ENCODE results near the gene BTD.

BTD gene

DNA sequence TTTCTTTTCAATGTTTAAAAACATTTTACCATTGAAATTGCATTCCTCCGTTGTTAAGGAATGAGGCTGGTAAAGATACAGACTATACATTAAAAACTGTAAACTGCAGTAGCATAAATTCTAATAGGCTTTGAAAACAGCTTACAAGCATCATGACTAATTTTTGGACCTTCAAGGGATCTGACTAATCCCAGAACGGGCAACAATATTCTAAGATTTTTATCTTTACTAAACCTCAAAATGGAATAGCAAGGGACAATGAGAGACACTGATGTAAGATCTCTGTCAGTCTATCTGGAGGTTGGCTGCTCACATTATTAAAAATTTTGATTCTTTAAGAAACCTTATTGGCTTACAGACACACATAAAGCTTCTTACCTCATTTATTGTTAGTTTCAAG, 74.7 kb downstream of the BTD start:
- H3K4me3 ChIP-seq (replicated peaks; ENCODE audit: low read depth, low read length): no peak overlapping the region
- DNase-seq (ENCODE audit: low read depth): no peak
- TF ChIP-seq, protein P1, sequence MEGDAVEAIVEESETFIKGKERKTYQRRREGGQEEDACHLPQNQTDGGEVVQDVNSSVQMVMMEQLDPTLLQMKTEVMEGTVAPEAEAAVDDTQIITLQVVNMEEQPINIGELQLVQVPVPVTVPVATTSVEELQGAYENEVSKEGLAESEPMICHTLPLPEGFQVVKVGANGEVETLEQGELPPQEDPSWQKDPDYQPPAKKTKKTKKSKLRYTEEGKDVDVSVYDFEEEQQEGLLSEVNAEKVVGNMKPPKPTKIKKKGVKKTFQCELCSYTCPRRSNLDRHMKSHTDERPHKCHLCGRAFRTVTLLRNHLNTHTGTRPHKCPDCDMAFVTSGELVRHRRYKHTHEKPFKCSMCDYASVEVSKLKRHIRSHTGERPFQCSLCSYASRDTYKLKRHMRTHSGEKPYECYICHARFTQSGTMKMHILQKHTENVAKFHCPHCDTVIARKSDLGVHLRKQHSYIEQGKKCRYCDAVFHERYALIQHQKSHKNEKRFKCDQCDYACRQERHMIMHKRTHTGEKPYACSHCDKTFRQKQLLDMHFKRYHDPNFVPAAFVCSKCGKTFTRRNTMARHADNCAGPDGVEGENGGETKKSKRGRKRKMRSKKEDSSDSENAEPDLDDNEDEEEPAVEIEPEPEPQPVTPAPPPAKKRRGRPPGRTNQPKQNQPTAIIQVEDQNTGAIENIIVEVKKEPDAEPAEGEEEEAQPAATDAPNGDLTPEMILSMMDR (IDR thresholded peaks at IDR 0.05; ENCODE audit: low read length, missing control alignments): no peak

DNA sequence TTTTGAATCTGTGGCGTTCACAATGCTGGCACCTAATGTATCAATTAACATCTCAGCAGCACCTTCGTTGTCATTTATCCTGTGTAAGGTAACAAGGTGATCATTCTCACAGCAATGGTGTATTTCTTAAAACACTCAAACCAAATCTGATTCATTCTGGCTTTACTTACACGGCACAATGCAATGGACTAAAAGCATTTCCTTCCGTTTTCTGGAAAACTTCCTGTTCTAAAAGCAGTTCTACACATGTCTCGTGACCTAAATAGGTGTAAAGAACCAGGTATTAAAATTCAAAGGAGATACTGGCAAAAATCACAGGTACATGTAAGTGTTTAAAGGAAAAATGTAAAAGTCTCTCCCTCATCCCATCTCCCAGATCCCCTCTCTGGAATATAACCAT, 77.8 kb downstream of the BTD start:
- DNase-seq (ENCODE audit: low read depth): no peak
- H3K4me3 ChIP-seq (replicated peaks; ENCODE audit: low read depth, low read length): no peak overlapping the region
- TF ChIP-seq, protein P1 (IDR thresholded peaks at IDR 0.05; ENCODE audit: low read length, missing control alignments): no peak

DNA sequence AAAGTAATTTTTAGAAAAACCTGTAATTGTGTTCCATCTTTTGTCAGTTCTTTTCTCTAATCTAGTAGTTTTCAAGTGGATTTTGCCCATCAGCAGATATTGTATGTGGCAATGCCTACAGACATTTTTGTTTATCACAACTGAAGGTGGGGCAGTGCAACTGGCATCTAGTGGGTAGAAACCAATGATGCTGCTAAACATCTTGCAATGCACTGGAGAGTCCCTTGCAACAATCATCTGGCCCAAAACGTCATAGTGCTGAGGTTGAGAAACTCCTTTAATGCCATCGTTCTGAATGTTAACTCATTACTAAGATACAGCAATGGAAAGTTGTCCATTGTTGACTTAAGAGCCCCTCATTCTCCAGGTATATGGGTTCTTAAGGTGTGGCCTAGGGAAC, 80.1 kb downstream of the BTD start:
- TF ChIP-seq, protein P1 (IDR thresholded peaks at IDR 0.05; ENCODE audit: low read length, missing control alignments): no peak
- H3K4me3 ChIP-seq (replicated peaks; ENCODE audit: low read depth, low read length): no peak overlapping the region
- peak; percentile 10 for DNase-seq (ENCODE audit: low read depth)

DNA sequence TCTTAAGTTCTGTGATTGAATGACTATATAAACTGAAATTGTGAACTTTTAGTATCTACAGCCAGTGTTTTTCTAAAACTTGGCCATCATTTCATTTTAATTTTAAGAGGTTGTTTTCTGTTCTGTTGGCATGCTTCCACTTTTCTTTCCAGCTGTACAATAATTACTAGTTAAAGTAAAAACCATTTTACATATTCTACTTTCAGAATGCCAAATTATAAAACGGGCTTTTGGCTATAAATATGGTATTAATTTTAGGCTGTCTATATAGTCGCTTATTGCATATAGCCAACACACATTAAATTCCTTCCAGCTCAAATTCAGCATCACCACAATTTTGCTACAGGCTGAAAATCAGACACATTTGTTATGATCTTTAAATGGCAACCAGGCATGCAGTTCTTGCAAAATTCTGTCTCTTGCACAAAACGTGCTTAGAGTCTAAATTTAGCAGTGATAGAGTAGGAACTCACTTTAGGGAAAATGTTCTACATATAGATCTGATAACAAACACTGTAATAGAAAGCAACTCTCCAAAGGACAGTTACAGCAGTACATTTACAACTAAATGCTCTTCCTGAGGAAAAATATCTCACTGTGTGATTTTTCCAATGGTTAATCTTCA, 81.1 kb downstream of the BTD start:
- H3K4me3 ChIP-seq (replicated peaks; ENCODE audit: low read depth, low read length): no peak overlapping the region
- DNase-seq (ENCODE audit: low read depth): peak; percentile 77
- TF ChIP-seq, protein P1 (IDR thresholded peaks at IDR 0.05; ENCODE audit: low read length, missing control alignments): no peak

DNA sequence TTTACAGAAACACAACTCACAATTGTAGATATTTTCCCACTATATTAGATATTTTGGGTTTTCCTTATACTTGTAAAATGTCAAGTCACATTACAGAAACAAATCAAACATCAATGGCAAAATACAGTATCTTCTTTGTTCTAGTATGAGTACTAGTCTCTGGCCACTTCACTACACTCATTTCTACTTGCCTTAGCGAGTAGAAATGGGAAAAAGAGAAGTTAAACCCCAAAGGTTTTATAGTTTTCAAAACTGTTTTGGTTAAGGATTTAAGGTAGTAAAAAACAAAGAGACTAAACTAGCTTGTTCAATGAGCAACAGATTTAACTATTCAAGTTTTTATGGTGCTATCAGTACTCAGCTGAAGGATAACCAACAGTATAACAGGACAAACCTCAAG, 81.7 kb downstream of the BTD start:
- TF ChIP-seq, protein P1 (IDR thresholded peaks at IDR 0.05; ENCODE audit: low read length, missing control alignments): no peak
- no peak overlapping the region for H3K4me3 ChIP-seq (replicated peaks; ENCODE audit: low read depth, low read length)
- DNase-seq (ENCODE audit: low read depth): no peak

DNA sequence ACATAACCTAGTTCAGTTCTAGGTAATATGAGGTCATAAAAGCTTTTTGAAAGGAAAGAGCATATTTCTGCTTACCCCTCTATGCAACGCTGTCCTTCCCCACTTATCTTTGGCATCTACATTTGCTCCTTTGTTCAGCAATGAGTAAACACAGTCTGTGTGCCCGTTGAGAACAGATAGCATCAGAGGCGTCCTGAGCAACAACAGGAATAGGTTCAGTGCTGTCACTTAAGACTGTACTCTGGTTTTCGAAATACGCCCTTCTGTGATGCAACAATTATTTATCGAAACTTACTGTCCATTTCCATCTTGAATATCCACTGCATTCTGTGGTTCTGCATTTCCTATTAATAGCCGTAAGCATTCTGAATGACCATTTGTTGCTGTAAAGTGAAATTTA, 84.4 kb downstream of the BTD start:
- no peak overlapping the region for H3K4me3 ChIP-seq (replicated peaks; ENCODE audit: low read depth, low read length)
- no peak for DNase-seq (ENCODE audit: low read depth)
- TF ChIP-seq, protein P1 (IDR thresholded peaks at IDR 0.05; ENCODE audit: low read length, missing control alignments): no peak

DNA sequence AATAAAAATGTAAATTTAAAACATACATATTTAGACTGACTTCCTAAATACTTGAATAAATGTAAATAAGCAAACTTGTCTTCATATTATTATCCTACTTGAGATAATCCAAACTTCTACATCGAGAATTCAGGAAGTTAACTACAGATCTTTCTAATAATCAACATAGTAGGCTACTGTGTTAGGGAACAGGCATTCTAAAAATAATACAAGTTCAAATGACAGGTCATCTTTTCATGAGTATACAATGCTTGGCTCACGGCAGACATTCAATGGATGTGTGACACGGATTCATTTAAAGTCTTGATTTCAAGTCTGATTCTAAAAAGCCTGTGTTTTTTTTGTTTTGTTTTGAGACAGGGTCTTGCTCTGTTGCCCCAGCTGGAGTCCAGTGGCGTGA, 88.7 kb downstream of the BTD start:
- DNase-seq (ENCODE audit: low read depth): no peak
- TF ChIP-seq, protein P1 (IDR thresholded peaks at IDR 0.05; ENCODE audit: low read length, missing control alignments): no peak
- H3K4me3 ChIP-seq (replicated peaks; ENCODE audit: low read depth, low read length): no peak overlapping the region

Measured in fibroblast of pulmonary artery (primary cell).